T-helper 2 cell treated with Interferon-gamma antibody and Interleukin-4, amounts not matched to agents 5 μg/mL and 100 μg/mL, for 36 hours (primary cell): ENCODE measurements around the gene OVOL3.

Source experiments
- DNase-seq: peaks from one replicate; pipeline ENCODE4 v3.0.0; 2021; ENCODE audit warnings: low spot score
- H3K27ac Mint-ChIP-seq: one replicate; pipeline ENCODE4 v1.8.0; 2021; ENCODE audit warnings: mild to moderate bottlenecking, mixed read lengths
- H3K27me3 Mint-ChIP-seq: one replicate; pipeline ENCODE4 v1.8.0; 2021; ENCODE audit warnings: low read depth, mixed read lengths
- H3K36me3 Mint-ChIP-seq: one replicate; pipeline ENCODE4 v1.8.0; 2021; ENCODE audit warnings: low read depth, mixed read lengths
- H3K4me1 Mint-ChIP-seq: one replicate; pipeline ENCODE4 v1.8.0; 2021; ENCODE audit warnings: low read depth, mixed read lengths
- H3K4me3 Mint-ChIP-seq: one replicate; pipeline ENCODE4 v1.8.0; 2022; ENCODE audit warnings: mild to moderate bottlenecking, moderate library complexity, mixed read lengths
- H3K9me3 Mint-ChIP-seq: one replicate; pipeline ENCODE4 v1.8.0; 2021; ENCODE audit warnings: mixed read lengths

The OVOL3 gene

DNA sequence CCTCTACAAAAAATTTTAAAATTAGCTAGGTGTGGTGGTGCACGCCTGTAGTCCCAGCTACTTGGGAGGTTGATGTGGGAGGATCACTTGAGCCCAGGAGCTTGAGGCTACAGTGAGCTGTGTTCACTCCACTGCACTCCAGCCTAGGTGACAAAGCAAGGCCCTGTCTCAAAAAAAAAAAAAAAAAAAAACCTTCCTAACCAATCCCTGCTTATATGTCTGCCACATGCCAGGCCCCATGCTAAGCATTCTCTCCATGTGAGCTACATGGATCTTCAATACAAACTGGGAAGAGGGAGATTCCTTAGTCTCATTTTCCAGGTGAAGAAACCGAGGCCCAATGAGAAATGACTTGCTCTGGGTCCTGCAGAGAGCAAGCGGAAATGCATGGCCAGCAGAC, 2.3 kb upstream of the OVOL3 start:
- Mint-ChIP-seq H3K27me3 (no peaks in the 10 kb centered on the region), H3K27ac (no peak overlapping the region), H3K4me1 (peaks cover 6% of the 10 kb centered on the region), H3K9me3 (no peaks in the 10 kb centered on the region), H3K36me3 (peaks cover 22% of the 10 kb centered on the region), H3K4me3 (no peak overlapping the region)
- no peak for DNase-seq

DNA sequence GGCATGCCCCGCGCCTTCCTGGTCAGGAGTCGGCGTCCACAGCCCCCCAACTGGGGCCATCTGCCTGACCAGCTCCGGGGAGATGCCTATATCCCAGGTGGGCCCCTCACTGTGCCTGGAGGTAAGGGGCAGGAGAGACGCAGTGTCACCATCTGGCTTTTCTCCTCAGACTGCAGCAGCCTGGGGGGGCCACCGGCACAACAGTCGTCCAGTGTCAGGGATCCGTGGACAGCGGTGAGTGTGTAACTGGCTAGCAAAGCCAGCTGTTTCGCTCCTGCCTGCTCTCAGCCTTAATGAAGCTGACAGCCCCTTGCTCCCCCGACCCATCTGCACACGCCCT, 227 bp downstream of the OVOL3 start:
- Mint-ChIP-seq H3K4me1 (peaks cover 16% of the 10 kb centered on the region), H3K36me3 (peaks cover 21% of the 10 kb centered on the region), H3K4me3 (no peak overlapping the region), H3K27me3 (peaks cover 5% of the 10 kb centered on the region), H3K27ac (no peak overlapping the region), H3K9me3 (no peaks in the 10 kb centered on the region)
- DNase-seq, result no peak

GRCh38 chr19:36112678-36113077, 1.7 kb downstream of the OVOL3 start:
- H3K4me3 Mint-ChIP-seq, result peak overlapping the region; percentile 96
- peak overlapping the region; percentile 71 for H3K27ac Mint-ChIP-seq
- H3K27me3 Mint-ChIP-seq, result peaks cover 5% of the 10 kb centered on the region
- no peak for DNase-seq
- peaks cover 23% of the 10 kb centered on the region for H3K4me1 Mint-ChIP-seq
- no peaks in the 10 kb centered on the region for H3K9me3 Mint-ChIP-seq
- peaks cover 25% of the 10 kb centered on the region for H3K36me3 Mint-ChIP-seq

GRCh38 chr19:36113425-36113824, 2.5 kb downstream of the OVOL3 start:
- peak overlapping the region; percentile 96 for H3K4me3 Mint-ChIP-seq
- no peaks in the 10 kb centered on the region for H3K9me3 Mint-ChIP-seq
- DNase-seq, result no peak
- peaks cover 5% of the 10 kb centered on the region for H3K27me3 Mint-ChIP-seq
- peaks cover 26% of the 10 kb centered on the region for H3K4me1 Mint-ChIP-seq
- peak overlapping the region; percentile 52 for H3K27ac Mint-ChIP-seq
- peaks cover 30% of the 10 kb centered on the region for H3K36me3 Mint-ChIP-seq

GRCh38 chr19:36113894-36114720, 3.2 kb downstream of the OVOL3 start:
- Mint-ChIP-seq H3K27me3 (peaks cover 5% of the 10 kb centered on the region), H3K27ac (peak overlapping the region; percentile 99), H3K36me3 (peaks cover 35% of the 10 kb centered on the region), H3K9me3 (no peaks in the 10 kb centered on the region), H3K4me1 (peaks cover 26% of the 10 kb centered on the region), H3K4me3 (peak overlapping the region; percentile 96)
- DNase-seq, result no peak

GRCh38 chr19:36114721-36115452, 3.9 kb downstream of the OVOL3 start, which contains the start of gene POLR2I:
POLR2I (minus strand) TSS chr19:36114875; CDS start chr19:36114856, 19 bp downstream.
- peaks cover 42% of the 10 kb centered on the region for H3K36me3 Mint-ChIP-seq

GRCh38 chr19:36115453-36116343, 4.8 kb downstream of the OVOL3 start, which contains the start of gene TBCB:
TBCB (plus strand) TSS chr19:36115468; CDS start chr19:36115561, 93 bp downstream.
- peaks cover 29% of the 10 kb centered on the region for H3K4me1 Mint-ChIP-seq
- H3K27me3 Mint-ChIP-seq, result peaks cover 5% of the 10 kb centered on the region
- no peaks in the 10 kb centered on the region for H3K9me3 Mint-ChIP-seq
- peak within 1 kb of the TSS; percentile 99 for H3K27ac Mint-ChIP-seq
- DNase-seq, result no peak
- H3K36me3 Mint-ChIP-seq, result peaks cover 47% of the 10 kb centered on the region
- peak within 1 kb of the TSS; percentile 96 for H3K4me3 Mint-ChIP-seq

More at GRCh38 chr19:36114721-36115452, 3.9 kb downstream of the OVOL3 start, which contains the start of gene POLR2I:
- Mint-ChIP-seq H3K4me1 (peaks cover 27% of the 10 kb centered on the region), H3K4me3 (peak within 1 kb of the TSS; percentile 96), H3K27me3 (peaks cover 5% of the 10 kb centered on the region), H3K27ac (peak within 1 kb of the TSS; percentile 99), H3K9me3 (no peaks in the 10 kb centered on the region)
- DNase-seq, result peak; percentile 99

GRCh38 chr19:36116344-36116637, 5.3 kb downstream of the OVOL3 start:
- peak overlapping the region; percentile 96 for H3K4me3 Mint-ChIP-seq
- H3K27ac Mint-ChIP-seq, result peak overlapping the region; percentile 99
- H3K9me3 Mint-ChIP-seq, result no peaks in the 10 kb centered on the region
- no peak for DNase-seq
- peaks cover 48% of the 10 kb centered on the region for H3K36me3 Mint-ChIP-seq
- peaks cover 29% of the 10 kb centered on the region for H3K4me1 Mint-ChIP-seq
- H3K27me3 Mint-ChIP-seq, result peaks cover 5% of the 10 kb centered on the region

DNA sequence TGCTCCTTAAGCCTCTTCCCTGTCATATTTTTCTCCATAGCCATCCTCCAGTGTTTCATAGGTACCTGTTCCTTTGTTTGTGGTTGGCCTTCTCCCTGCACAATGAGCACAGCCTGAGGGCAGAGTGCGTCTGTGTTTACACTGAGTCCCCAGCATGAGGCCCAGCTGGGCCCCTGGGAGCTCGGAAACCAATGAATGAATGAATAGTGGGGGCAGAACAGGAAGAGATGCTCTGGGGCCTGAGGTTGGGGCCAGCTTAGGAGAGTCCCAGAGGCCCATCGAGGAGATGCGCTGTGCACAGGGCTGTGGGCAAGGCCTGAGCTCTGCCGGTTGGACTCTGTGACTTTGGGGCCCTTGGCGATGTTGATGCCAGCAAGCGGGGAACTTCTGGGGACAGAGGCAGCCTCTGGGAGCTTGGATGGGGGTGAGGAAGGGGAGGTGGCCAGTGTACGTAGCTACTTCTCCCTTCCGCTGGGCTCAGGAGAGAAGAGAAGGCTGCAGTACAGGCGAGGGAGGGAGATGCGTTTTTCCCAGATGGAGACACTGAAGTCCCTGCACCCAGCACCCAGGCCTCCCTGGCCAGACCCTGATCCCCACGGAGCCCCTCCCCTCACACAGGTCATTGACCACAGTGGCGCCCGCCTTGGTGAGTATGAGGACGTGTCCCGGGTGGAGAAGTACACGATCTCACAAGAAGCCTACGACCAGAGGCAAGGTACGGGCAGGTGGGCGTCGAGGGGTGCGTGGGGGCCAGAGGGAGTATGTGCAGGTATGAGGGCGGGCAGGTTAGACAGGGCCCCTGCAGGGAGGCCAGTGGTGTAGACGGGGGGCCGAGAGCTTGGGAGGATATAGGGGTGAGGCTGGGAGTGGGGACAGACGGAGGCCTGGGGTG, 9.4 kb downstream of the OVOL3 start:
- no peak for DNase-seq
- peaks cover 59% of the 10 kb centered on the region for H3K36me3 Mint-ChIP-seq
- H3K9me3 Mint-ChIP-seq, result no peaks in the 10 kb centered on the region
- H3K4me3 Mint-ChIP-seq, result no peak overlapping the region
- H3K27ac Mint-ChIP-seq, result no peak overlapping the region
- H3K27me3 Mint-ChIP-seq, result no peaks in the 10 kb centered on the region
- H3K4me1 Mint-ChIP-seq, result peaks cover 16% of the 10 kb centered on the region

GRCh38 chr19:36120984-36121358, 10.0 kb downstream of the OVOL3 start:
- DNase-seq, result no peak
- Mint-ChIP-seq H3K36me3 (peaks cover 64% of the 10 kb centered on the region), H3K4me1 (peaks cover 15% of the 10 kb centered on the region), H3K27ac (no peak overlapping the region), H3K27me3 (no peaks in the 10 kb centered on the region), H3K9me3 (no peaks in the 10 kb centered on the region), H3K4me3 (no peak overlapping the region)

DNA sequence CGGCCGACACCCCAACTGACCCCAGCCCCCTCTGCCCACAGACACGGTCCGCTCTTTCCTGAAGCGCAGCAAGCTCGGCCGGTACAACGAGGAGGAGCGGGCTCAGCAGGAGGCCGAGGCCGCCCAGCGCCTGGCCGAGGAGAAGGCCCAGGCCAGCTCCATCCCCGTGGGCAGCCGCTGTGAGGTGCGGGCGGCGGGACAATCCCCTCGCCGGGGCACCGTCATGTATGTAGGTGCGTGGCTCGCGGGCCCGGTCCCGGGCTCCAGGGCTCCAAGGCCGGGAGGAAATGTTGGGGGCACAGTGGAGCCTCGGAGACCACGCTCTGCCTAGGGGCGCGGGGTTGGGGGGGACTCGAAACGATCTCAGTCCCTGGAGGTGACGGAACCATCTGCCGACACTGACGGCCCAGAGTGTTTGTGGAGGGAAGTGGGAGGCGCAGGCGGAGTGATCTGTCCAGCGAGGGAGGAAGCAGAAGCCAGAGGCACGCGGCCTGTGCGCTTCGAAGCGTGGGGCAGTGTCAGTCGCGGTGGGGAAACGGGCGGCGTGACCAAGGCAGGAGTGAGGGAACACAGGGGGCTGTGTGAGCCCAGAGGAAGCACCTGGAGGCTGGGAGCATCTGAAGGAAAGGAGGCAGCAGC, 10.7 kb downstream of the OVOL3 start:
- peaks cover 60% of the 10 kb centered on the region for H3K36me3 Mint-ChIP-seq
- H3K4me1 Mint-ChIP-seq, result peaks cover 11% of the 10 kb centered on the region
- H3K27me3 Mint-ChIP-seq, result no peaks in the 10 kb centered on the region
- H3K4me3 Mint-ChIP-seq, result no peak overlapping the region
- no peak overlapping the region for H3K27ac Mint-ChIP-seq
- no peak for DNase-seq
- no peaks in the 10 kb centered on the region for H3K9me3 Mint-ChIP-seq

- Mint-ChIP-seq H3K9me3 (no peaks in the 10 kb centered on the region), H3K36me3 (peaks cover 31% of the 10 kb centered on the region), H3K4me1 (peaks cover 9% of the 10 kb centered on the region), H3K27ac (peak overlapping the region; percentile 36), H3K27me3 (no peaks in the 10 kb centered on the region), H3K4me3 (no peak overlapping the region)
- DNase-seq, result no peak
Observed at GRCh38 chr19:36125557-36125956, 14.6 kb downstream of the OVOL3 start.

DNA sequence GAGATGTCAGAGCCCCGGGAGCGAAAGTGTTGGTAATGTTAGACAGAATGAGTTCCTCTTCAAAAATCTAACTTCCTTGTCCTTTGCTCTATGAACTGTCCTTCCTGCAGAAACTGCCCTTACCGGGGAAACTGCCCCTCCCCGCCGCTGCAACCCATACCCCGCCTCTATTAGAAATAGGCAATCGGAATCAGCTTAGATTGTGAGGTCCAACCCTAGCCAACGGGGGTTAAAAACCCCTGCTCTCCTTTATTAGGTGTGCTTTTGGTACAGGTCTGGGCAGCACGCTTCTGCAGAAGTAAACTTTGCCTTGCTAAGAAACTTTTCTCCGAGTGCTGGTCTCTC, 17.4 kb downstream of the OVOL3 start:
- H3K4me1 Mint-ChIP-seq, result peaks cover 20% of the 10 kb centered on the region
- H3K27me3 Mint-ChIP-seq, result no peaks in the 10 kb centered on the region
- DNase-seq, result no peak
- H3K27ac Mint-ChIP-seq, result peak overlapping the region; percentile 92
- H3K36me3 Mint-ChIP-seq, result peaks cover 19% of the 10 kb centered on the region
- H3K4me3 Mint-ChIP-seq, result peak overlapping the region; percentile 85
- H3K9me3 Mint-ChIP-seq, result no peaks in the 10 kb centered on the region
